H1 (cell line): Measurements from ENCODE around the gene ATG16L1. TPM values are rescaled to one million over a fixed set of nuclear protein-coding genes. Genes with fewer than 3 reads are reported as not detected.

Experiments
- CTCF ChIA-PET: fragments of 300-600 bp; sonication (Branson Sonifier 250); formaldehyde crosslinking; loops from one replicate; lab custom pipeline; 2021; ENCODE audit not compliant: partially characterized antibody; lab: Charles Lee
- POLR2A ChIA-PET: fragments of 300-600 bp; sonication (Branson Sonifier 250); formaldehyde crosslinking; loops from one replicate; lab custom pipeline; 2021; ENCODE audit warnings: inconsistent platforms; ENCODE audit not compliant: partially characterized antibody; lab: Charles Lee
- DNase-seq, 2 experiments: peaks; one replicate each; pipeline versions ENCODE4 v3.0.0 to v3.0.0-alpha.2; 2010 to 2022; ENCODE audit warnings: low spot score in 2 of 2, low read depth in 1 of 2, mixed read lengths in 1 of 2
- FAIRE-seq: peaks from 2 replicates; lab custom pipeline; 2011; peaks lifted over from hg19 to GRCh38; lab: Jason Lieb, UNC
- H2AFZ ChIP-seq: 2 replicates; pipeline ENCODE4 v1.8.1; 2012; ENCODE audit warnings: low read length, inconsistent platforms
- H2AK5ac ChIP-seq: 2 replicates; pipeline ENCODE4 v1.6.1; 2013; ENCODE audit warnings: low read depth, low read length
- H2BK120ac ChIP-seq: replicated peaks from 2 replicates; pipeline ENCODE3; 2013; ENCODE audit warnings: low read depth, low read length, inconsistent platforms
- H2BK12ac ChIP-seq: 2 replicates; pipeline ENCODE4 v1.6.1; 2013; ENCODE audit warnings: low read depth, low read length
- H2BK15ac ChIP-seq: 2 replicates; pipeline ENCODE4 v1.6.1; 2013; ENCODE audit warnings: low read length
- H2BK20ac ChIP-seq: 2 replicates; pipeline ENCODE4 v1.6.1; 2013; ENCODE audit warnings: low read length
- H2BK5ac ChIP-seq: 2 replicates; pipeline ENCODE4 v1.6.1; 2013; ENCODE audit warnings: low read depth, low read length
- H3K14ac ChIP-seq: 2 replicates; pipeline ENCODE4 v1.6.1; 2013; ENCODE audit warnings: inconsistent platforms; ENCODE audit not compliant: insufficient read length
- H3K18ac ChIP-seq: 2 replicates; pipeline ENCODE4 v1.6.1; 2013; ENCODE audit warnings: low read length; ENCODE audit errors: extremely low read depth
- H3K23ac ChIP-seq: 2 replicates; pipeline ENCODE4 v1.6.1; 2013; ENCODE audit warnings: inconsistent platforms; ENCODE audit not compliant: insufficient read length
- H3K23me2 ChIP-seq: 2 replicates; pipeline ENCODE4 v1.6.1; 2013; ENCODE audit warnings: low read depth, low read length
- H3K27ac ChIP-seq: 2 replicates; pipeline ENCODE4 v1.6.1; 2011; ENCODE audit warnings: low read depth, low read length, inconsistent platforms
- H3K27me3 ChIP-seq, 4 experiments: replicated peaks in 1 of 4; 1 replicate in 1 of 4; 2 replicates in 3 of 4; pipeline versions ENCODE4 v1.6.1 to v1.8.1; 2011 to 2013; ENCODE audit warnings: low read length in 3 of 4, mild to moderate bottlenecking in 3 of 4, inconsistent platforms in 2 of 4, mixed read lengths in 2 of 4, moderate library complexity in 1 of 4; ENCODE audit not compliant: control insufficient read depth in 3 of 4, insufficient read depth in 3 of 4; ENCODE audit errors: extremely low read depth in 1 of 4
- H3K36me3 ChIP-seq, 4 experiments: 2 replicates each; pipeline versions ENCODE4 v1.6.1 to v1.8.1; 2011 to 2013; ENCODE audit warnings: mild to moderate bottlenecking in 4 of 4, low read length in 3 of 4, moderate library complexity in 2 of 4, control low read depth in 1 of 4, inconsistent platforms in 1 of 4; ENCODE audit not compliant: insufficient read depth in 4 of 4, control insufficient read depth in 2 of 4
- H3K4ac ChIP-seq: replicated peaks from 2 replicates; pipeline ENCODE3; 2013; ENCODE audit warnings: low read length, low read depth, mixed read lengths, inconsistent platforms; ENCODE audit not compliant: insufficient read length
- H3K4me1 ChIP-seq, 4 experiments: replicated peaks in 1 of 4; 1 replicate in 1 of 4; 2 replicates in 3 of 4; pipeline versions ENCODE4 v1.6.1 to v1.8.1; 2011 to 2013; ENCODE audit warnings: low read length in 3 of 4, inconsistent platforms in 2 of 4, mixed read lengths in 1 of 4; ENCODE audit not compliant: insufficient read depth in 4 of 4, control insufficient read depth in 3 of 4
- H3K4me2 ChIP-seq, 2 experiments: 2 replicates each; pipeline versions ENCODE4 v1.6.1 to v1.8.1; 2011 to 2013; ENCODE audit warnings: low read depth in 2 of 2, low read length in 2 of 2, control low read depth in 1 of 2, inconsistent platforms in 1 of 2, mild to moderate bottlenecking in 1 of 2; ENCODE audit not compliant: insufficient read depth in 1 of 2
- H3K4me3 ChIP-seq, 4 experiments: fragments of 200-600, 300-600 bp in 1 of 4; sonication (generic), shearing (Covaris generic), sonication (Bioruptor Twin) in 1 of 4; 2 replicates each; pipeline versions ENCODE4 v1.5.1 to v1.8.1; 2011 to 2016; ENCODE audit warnings: low read length in 4 of 4, low read depth in 3 of 4, control low read depth in 2 of 4, inconsistent platforms in 2 of 4, mild to moderate bottlenecking in 2 of 4, mixed read lengths in 1 of 4, moderate library complexity in 1 of 4; ENCODE audit not compliant: insufficient read depth in 2 of 4; ENCODE audit errors: extremely low read depth in 1 of 4
- H3K56ac ChIP-seq: replicated peaks from 2 replicates; pipeline ENCODE3; 2013; ENCODE audit warnings: low read depth, mild to moderate bottlenecking, mixed read lengths, low read length, inconsistent platforms; ENCODE audit not compliant: insufficient read length
- H3K79me1 ChIP-seq: 2 replicates; pipeline ENCODE4 v1.6.1; 2013; ENCODE audit warnings: low read depth, low read length, control low read depth
- H3K79me2 ChIP-seq, 2 experiments: 2 replicates each; pipeline versions ENCODE4 v1.6.1 to v1.8.1; 2012 to 2013; ENCODE audit warnings: low read length in 2 of 2, mild to moderate bottlenecking in 2 of 2, inconsistent platforms in 1 of 2; ENCODE audit not compliant: insufficient read depth in 2 of 2, control insufficient read depth in 1 of 2
- H3K9ac ChIP-seq, 4 experiments: replicated peaks in 1 of 4; 1 replicate in 1 of 4; 2 replicates in 3 of 4; pipeline versions ENCODE4 v1.6.1 to v1.8.1; 2011 to 2013; ENCODE audit warnings: low read depth in 3 of 4, low read length in 3 of 4, control low read depth in 2 of 4, mild to moderate bottlenecking in 2 of 4, moderate library complexity in 2 of 4, inconsistent platforms in 1 of 4; ENCODE audit errors: extremely low read depth in 1 of 4
- H3K9me3 ChIP-seq, 2 experiments: 2 replicates each; pipeline versions ENCODE4 v1.6.1 to v1.8.1; 2012 to 2013; ENCODE audit warnings: mild to moderate bottlenecking in 2 of 2, moderate library complexity in 2 of 2, control low read depth in 1 of 2, inconsistent platforms in 1 of 2, low read depth in 1 of 2, low read length in 1 of 2, mixed read lengths in 1 of 2; ENCODE audit not compliant: insufficient read depth in 2 of 2
- H4K20me1 ChIP-seq, 2 experiments: replicated peaks in 1 of 2; 2 replicates each; pipeline versions ENCODE3 to v1.8.1; 2011 to 2013; ENCODE audit warnings: inconsistent platforms in 2 of 2, low read length in 2 of 2, mild to moderate bottlenecking in 1 of 2; ENCODE audit not compliant: insufficient read depth in 2 of 2, control insufficient read depth in 1 of 2
- H4K5ac ChIP-seq: 2 replicates; pipeline ENCODE4 v1.6.1; 2013; ENCODE audit warnings: low read length, low read depth, mixed read lengths, inconsistent platforms; ENCODE audit not compliant: insufficient read length
- H4K8ac ChIP-seq: 2 replicates; pipeline ENCODE4 v1.8.0; 2013; ENCODE audit warnings: mild to moderate bottlenecking, moderate library complexity, low read length, inconsistent platforms; ENCODE audit not compliant: insufficient read depth; ENCODE audit errors: extremely low read depth
- H4K91ac ChIP-seq: replicated peaks from 2 replicates; pipeline ENCODE3; 2013; ENCODE audit warnings: low read length, mixed read lengths, inconsistent platforms; ENCODE audit not compliant: insufficient read length
- KDM1A ChIP-seq: fragments of 200-600, 300-600 bp; sonication (generic); IDR thresholded peaks from 2 replicates; pipeline ENCODE4 v1.7.1; 2016; ENCODE audit warnings: mild to moderate bottlenecking, low read length, borderline replicate concordance
- SIRT6 ChIP-seq: IDR thresholded peaks from one replicate; pipeline ENCODE4 v1.7.1; 2012; ENCODE audit warnings: low read length, inconsistent platforms
- whole genome bisulfite sequencing, 2 experiments: shearing (Covaris generic) in 1 of 2; methylation state at CpG; one replicate each; pipeline versions ENCODE4 v1.1.6 to v1.1.7; 2013 to 2015; ENCODE audit warnings: low lambda C conversion rate in 2 of 2, mixed read lengths in 2 of 2, inconsistent platforms in 1 of 2, low coverage in 1 of 2, missing lambda C conversion rate in 1 of 2; ENCODE audit not compliant: insufficient replicate concordance in 2 of 2, insufficient coverage in 1 of 2, insufficient read length in 1 of 2; ENCODE audit errors: extremely low coverage in 1 of 2, missing lambda C conversion rate in 1 of 2; 5-methylcytosine and 5-hydroxymethylcytosine counted together
- polyA plus RNA-seq, 7 experiments: library from polyadenylated mRNA; depleted of rRNA in 3 of 7; stranded (reverse) in 5 of 7; unstranded in 2 of 7; fragments of >200 nt in 5 of 7; fragments of 200-250 nt in 2 of 7; gene quantifications; 1 replicate in 5 of 7; 2 replicates in 1 of 7; 4 replicates in 1 of 7; pipeline versions ENCODE4 v1.2.1 to v1.2.3, GENCODE V29; 2011 to 2013; ENCODE audit warnings: missing spikeins in 2 of 7, mixed read lengths in 2 of 7
- total RNA-seq: library from RNA; stranded (reverse); fragmentation: NEBNext Ultra II Directional; extraction: Animal tissue kit (Norgen Biotek cat#: 25700); gene quantifications from 2 replicates; pipeline ENCODE4 v1.2.1, GENCODE V29; 2021

ATG16L1 gene
- total and polyA plus RNA-seq, 2 of the 8 experiments (the other 6 are each of a cell fraction or from before 2014, with no cell fraction given) = 18.3 to 31.0 TPM

- no peak for FAIRE-seq
- peaks cover 0 to 1% (median 0%) of the 10 kb centered on the region in 4 experiments; a peak in 1 of 7 replicates for H3K27me3 ChIP-seq
Measured at GRCh38 chr2:233250985-233251305, 528 bp upstream of the ATG16L1 start.

More at GRCh38 chr2:233250985-233251305, 528 bp upstream of the ATG16L1 start:
- CTCF ChIA-PET = interaction anchor here (0.6 to 5.8 kb wide), 34 partner anchors 10 to 671 kb away, joined by 3 to 33 read pairs (median 3); partner anchors contain the start of genes INPP5D and NEU2
- H2BK5ac ChIP-seq = no peak overlapping the region
- no peak overlapping the region for H3K14ac ChIP-seq
- H3K4me2 ChIP-seq = no peak overlapping the region; a peak in 1 of 4 replicates
- H2BK15ac ChIP-seq = no peak overlapping the region
- no peak overlapping the region for H2BK12ac ChIP-seq
- H3K56ac ChIP-seq = no peak overlapping the region
- WGBS, 2 experiments = 87% methylated on average over 1 of the region's 1 CpG; no CpG with 5 or more reads in 1 of the 2 experiments
- POLR2A ChIA-PET = interaction anchor here (0.5 to 1.6 kb wide), 6 partner anchors 92 to 398 kb away, joined by 3 to 6 read pairs (median 4); partner anchors contain the start of gene INPP5D
- H3K79me1 ChIP-seq = peaks cover 5% of the 10 kb centered on the region; the same call in 1 of the 2 replicates
- no peak overlapping the region for H3K4ac ChIP-seq
- H3K79me2 ChIP-seq = peaks cover 15 to 41% of the 10 kb centered on the region in 2 experiments
- no peak overlapping the region for H3K18ac ChIP-seq
- no peak for TF ChIP-seq SIRT6
- TF ChIP-seq KDM1A = peak; percentile 94
- H4K91ac ChIP-seq = peak overlapping the region; percentile 45
- 0 out of 7 replicates have a peak, but pooled peaks cover 0 to 2% (median 0%) of the 10 kb centered on the region in 4 experiments for H3K4me1 ChIP-seq
- no peak overlapping the region for H2BK120ac ChIP-seq
- H3K27ac ChIP-seq = no peak overlapping the region
- DNase-seq = no peak
- no peak overlapping the region for H3K4me3 ChIP-seq
- H3K36me3 ChIP-seq = peaks cover 0 to 6% (median under 1%) of the 10 kb centered on the region in 4 experiments; a peak in 2 of 8 replicates
- peaks cover 5% of the 10 kb centered on the region in 2 experiments for H4K20me1 ChIP-seq
- H2AFZ ChIP-seq = peak overlapping the region; percentile 81
- no peaks in the 10 kb centered on the region; the same call in 1 of the 2 replicates for H3K23me2 ChIP-seq
- no peak overlapping the region for H2BK20ac ChIP-seq
- no peak overlapping the region for H4K5ac ChIP-seq
- no peak overlapping the region for H3K23ac ChIP-seq
- no peak overlapping the region for H2AK5ac ChIP-seq
- H4K8ac ChIP-seq = no peak overlapping the region
- H3K9me3 ChIP-seq = peaks cover 8 to 14% of the 10 kb centered on the region in 2 experiments; a peak in 3 of 4 replicates
- no peak overlapping the region for H3K9ac ChIP-seq
